ENCODE data around the gene ADAMTS8. TPM values are rescaled to one million over a fixed set of nuclear protein-coding genes. Genes with fewer than 3 reads are reported as not detected.
A peak's percentile ranks its signal among the peaks of the same experiment; 100 is the strongest.

Gene ADAMTS8
- total RNA-seq, 4 donors from 2014 or later = 0.85 to 1.7 TPM; not detected in 2

GRCh38 chr11:130431331-130431773, 2.9 kb upstream of the ADAMTS8 start:
- TF ChIP-seq CTCF (IDR thresholded peaks at IDR 0.05) (peak; percentile 26 to 81 (median 72)), POLR2A (IDR thresholded peaks at IDR 0.05) (no peak)
- H3K4me1 ChIP-seq = peaks cover 0 to 7% (median 6%) of the 10 kb centered on the region in 4 donors
- H3K36me3 ChIP-seq = no peaks in the 10 kb centered on the region
- no peaks in the 10 kb centered on the region for H3K9me3 ChIP-seq
- peaks cover 0 to 16% of the 10 kb centered on the region in 2 donors for H3K27me3 ChIP-seq
- H3K27ac ChIP-seq = no peak overlapping the region
- H3K4me3 ChIP-seq = no peak overlapping the region
- DNase-seq = peak; percentile 69 to 89 (median 79)

GRCh38 chr11:130429983-130430382, 1.6 kb upstream of the ADAMTS8 start:
- DNase-seq = no peak
- H3K4me3 ChIP-seq = no peak overlapping the region
- no peaks in the 10 kb centered on the region for H3K9me3 ChIP-seq
- H3K4me1 ChIP-seq = peaks cover 0 to 7% (median 6%) of the 10 kb centered on the region in 4 donors
- H3K27ac ChIP-seq = no peak overlapping the region
- peaks cover 0 to 16% of the 10 kb centered on the region in 2 donors for H3K27me3 ChIP-seq
- TF ChIP-seq CTCF (IDR thresholded peaks at IDR 0.05) (no peak), POLR2A (IDR thresholded peaks at IDR 0.05) (no peak)
- no peaks in the 10 kb centered on the region for H3K36me3 ChIP-seq

- H3K27ac ChIP-seq = no peak overlapping the region
- peaks cover 0 to 16% of the 10 kb centered on the region in 2 donors for H3K27me3 ChIP-seq
These were observed 792 bp upstream of the ADAMTS8 start for GRCh38 chr11:130429120-130429681.

GRCh38 chr11:130427581-130428315, 661 bp downstream of the ADAMTS8 start:
- no peak for TF ChIP-seq POLR2A (IDR thresholded peaks at IDR 0.05)
- peak in 2 of 6 experiments; percentile 4 to 9 for TF ChIP-seq CTCF (IDR thresholded peaks at IDR 0.05)

More at GRCh38 chr11:130429120-130429681, 792 bp upstream of the ADAMTS8 start:
- Histone ChIP-seq H3K9me3 (no peaks in the 10 kb centered on the region), H3K4me3 (no peak overlapping the region), H3K4me1 (peaks cover 0 to 7% (median 6%) of the 10 kb centered on the region in 4 donors), H3K36me3 (no peaks in the 10 kb centered on the region)
- no peak for TF ChIP-seq CTCF (IDR thresholded peaks at IDR 0.05)
- no peak for TF ChIP-seq POLR2A (IDR thresholded peaks at IDR 0.05)
- no peak for DNase-seq

GRCh38 chr11:130426837-130427341, 1.5 kb downstream of the ADAMTS8 start:
- Histone ChIP-seq H3K27ac (no peak overlapping the region), H3K4me3 (peak overlapping the region in 1 of 4 donors; percentile 49)

More at GRCh38 chr11:130427581-130428315, 661 bp downstream of the ADAMTS8 start:
- no peaks in the 10 kb centered on the region for H3K9me3 ChIP-seq
- no peak for DNase-seq
- H3K4me1 ChIP-seq = peaks cover 0 to 7% (median 6%) of the 10 kb centered on the region in 4 donors
- H3K27me3 ChIP-seq = peaks cover 0 to 16% of the 10 kb centered on the region in 2 donors
- H3K36me3 ChIP-seq = no peaks in the 10 kb centered on the region
- H3K27ac ChIP-seq = peak overlapping the region in 1 of 4 donors; percentile 17
- H3K4me3 ChIP-seq = peak overlapping the region in 3 of 4 donors; percentile 36 to 50 (median 49)

More at GRCh38 chr11:130426837-130427341, 1.5 kb downstream of the ADAMTS8 start:
- H3K4me1 ChIP-seq = peaks cover 0 to 7% (median 6%) of the 10 kb centered on the region in 4 donors
- no peak for TF ChIP-seq CTCF (IDR thresholded peaks at IDR 0.05)
- no peak for TF ChIP-seq POLR2A (IDR thresholded peaks at IDR 0.05)
- H3K27me3 ChIP-seq = peaks cover 0 to 16% of the 10 kb centered on the region in 2 donors
- no peak for DNase-seq
- no peaks in the 10 kb centered on the region for H3K9me3 ChIP-seq
- no peaks in the 10 kb centered on the region for H3K36me3 ChIP-seq
